HG02938 (cell line): ENCODE measurements around the gene CYP1A2.

Experiments
- ATAC-seq: cut with Tn5 transposase; IDR thresholded peaks from one replicate; pipeline ENCODE4 v1.9.1; 2021; ENCODE audit warnings: mild to moderate bottlenecking, moderate library complexity; ENCODE audit not compliant: unreplicated experiment

The CYP1A2 gene

DNA sequence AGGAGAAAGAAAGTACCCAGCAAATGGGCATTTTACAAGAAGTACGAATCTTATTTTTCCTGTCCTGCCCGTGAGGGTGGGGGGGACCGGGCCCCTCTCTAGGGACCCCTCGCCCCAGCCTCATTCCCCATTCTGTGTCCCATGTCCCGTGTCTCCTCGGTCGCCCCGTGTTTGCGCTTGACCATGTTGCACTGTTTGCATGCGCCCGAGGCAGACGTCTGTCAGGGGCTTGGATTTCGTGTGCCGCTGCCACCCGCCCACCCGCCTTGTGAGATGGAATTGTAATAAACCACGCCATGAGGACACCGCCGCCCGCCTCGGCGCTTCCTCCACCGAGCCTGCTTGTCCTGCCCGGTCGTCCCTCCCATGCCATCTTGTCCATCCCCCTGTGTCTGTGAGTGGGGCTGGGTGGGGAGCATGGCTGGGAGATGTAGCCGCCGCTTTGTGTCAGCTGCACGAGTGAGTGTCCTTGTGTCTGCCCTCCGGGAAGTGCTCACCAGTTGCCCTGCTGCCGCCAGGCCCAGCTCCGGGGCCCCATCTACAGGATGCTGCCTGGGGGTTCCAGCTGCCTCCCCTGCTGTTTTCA lies 54.3 kb downstream of the CYP1A2 start:
- no peak for ATAC-seq

DNA sequence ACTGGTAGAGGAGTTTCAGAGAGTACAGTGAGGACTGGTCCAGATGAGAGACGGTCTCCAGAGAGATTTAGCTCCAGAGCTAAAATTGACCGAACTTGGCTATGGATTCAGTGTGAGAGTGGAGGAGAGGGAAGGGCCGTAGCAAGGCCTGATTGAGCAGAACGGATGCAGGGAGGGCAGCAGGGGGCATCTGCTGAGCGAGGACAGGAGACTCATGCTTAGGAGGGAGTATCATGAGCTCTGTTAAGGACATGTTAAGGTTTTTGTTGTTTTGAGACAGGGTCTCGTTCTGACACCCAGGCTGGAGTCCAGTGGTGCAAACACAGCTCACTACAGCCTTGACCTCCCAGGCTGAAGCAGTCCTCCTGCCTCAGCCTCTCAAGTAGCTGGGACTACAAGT lies 56.3 kb downstream of the CYP1A2 start:
- no peak for ATAC-seq
